ENCODE measurements around the gene USP24. TPM values are rescaled to one million over a fixed set of nuclear protein-coding genes. Genes with fewer than 3 reads are reported as not detected.
"Not testable (repeated sequence)": the region's sequence is repeated elsewhere in the genome, so short reads cannot be mapped to it uniquely, and the experiment has no call there.

USP24 gene
- total RNA-seq, 2 experiments from 2014 or later = 37.5 to 39.9 TPM

DNA sequence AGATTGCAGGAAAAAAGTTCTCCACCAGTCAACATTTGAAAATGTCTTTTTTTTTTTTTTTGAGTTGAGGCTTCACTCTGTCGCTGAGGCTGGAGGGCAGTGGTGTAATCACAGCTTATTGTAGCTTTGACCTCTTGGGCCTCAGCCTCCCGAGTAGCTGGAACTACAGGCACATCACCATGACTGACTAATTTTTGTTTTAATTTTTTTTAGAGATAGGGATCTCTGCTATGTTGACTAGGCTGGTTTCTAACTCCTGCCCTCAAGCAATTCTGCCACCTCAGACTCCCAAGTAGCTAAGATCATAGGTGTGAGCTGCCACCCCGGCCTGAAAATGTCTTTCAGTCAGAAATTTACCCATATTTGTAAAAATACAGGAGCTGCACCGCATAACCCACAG is 30.6 kb upstream of the USP24 start:
- H3K27me3 Mint-ChIP-seq = peaks cover 4% of the 10 kb centered on the region
- no peaks in the 10 kb centered on the region for H3K36me3 Mint-ChIP-seq (ENCODE audit: low read depth)
- no peaks in the 10 kb centered on the region for H3K4me1 Mint-ChIP-seq
- no peak for DNase-seq
- no peak overlapping the region for H3K27ac Mint-ChIP-seq
- CTCF ChIA-PET = interaction anchor here (1.1 kb wide), 1 partner anchor 45 kb away, joined by 3 read pairs; no protein-coding TSS in a partner anchor
- POLR2A ChIA-PET = no interaction called here
- no peak overlapping the region for H3K4me3 Mint-ChIP-seq
- no peaks in the 10 kb centered on the region for H3K9me3 Mint-ChIP-seq

- ChIA-PET POLR2A (no interaction called here), CTCF (interaction anchor here (1.2 kb wide), 1 partner anchor 13 kb away, joined by 3 read pairs; no protein-coding TSS in a partner anchor)
- no peaks in the 10 kb centered on the region for H3K36me3 Mint-ChIP-seq (ENCODE audit: low read depth)
- no peaks in the 10 kb centered on the region for H3K9me3 Mint-ChIP-seq
- H3K4me3 Mint-ChIP-seq = no peak overlapping the region
- no peaks in the 10 kb centered on the region for H3K4me1 Mint-ChIP-seq
- no peak for DNase-seq
- peaks cover 4% of the 10 kb centered on the region for H3K27me3 Mint-ChIP-seq
- H3K27ac Mint-ChIP-seq = no peak overlapping the region
Observed at GRCh38 chr1:55244476-55245099, 29.4 kb upstream of the USP24 start.

- H3K4me1 Mint-ChIP-seq = no peaks in the 10 kb centered on the region
- H3K27me3 Mint-ChIP-seq = peaks cover 4% of the 10 kb centered on the region
- H3K4me3 Mint-ChIP-seq = no peak overlapping the region
- DNase-seq = no peak
- no peaks in the 10 kb centered on the region for H3K36me3 Mint-ChIP-seq (ENCODE audit: low read depth)
- ChIA-PET CTCF (no interaction called here), POLR2A (no interaction called here)
- H3K9me3 Mint-ChIP-seq = no peaks in the 10 kb centered on the region
- no peak overlapping the region for H3K27ac Mint-ChIP-seq
Observed at GRCh38 chr1:55243655-55244054, 28.5 kb upstream of the USP24 start.

DNA sequence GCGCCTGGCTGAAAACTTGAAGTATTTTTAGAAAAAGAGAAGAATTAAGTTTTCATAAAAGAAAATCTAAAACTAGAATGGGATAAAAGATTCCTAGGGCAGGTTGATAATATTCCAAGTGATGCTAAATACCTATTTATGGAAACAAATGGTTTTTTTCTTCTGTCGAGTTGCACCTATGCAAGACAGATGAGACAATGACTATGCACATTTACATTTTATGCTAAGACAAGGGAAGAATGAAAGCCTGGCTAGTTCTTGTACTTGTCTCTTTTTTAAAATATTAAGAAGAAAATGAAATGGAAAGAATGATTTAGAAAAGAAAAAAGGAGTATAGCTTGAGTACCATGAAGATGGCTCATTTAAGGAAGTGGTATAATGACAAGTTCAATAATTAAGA is 24.4 kb upstream of the USP24 start:
- no peak for DNase-seq
- H3K9me3 Mint-ChIP-seq = no peaks in the 10 kb centered on the region
- H3K27ac Mint-ChIP-seq = no peak overlapping the region
- H3K4me3 Mint-ChIP-seq = no peak overlapping the region
- POLR2A ChIA-PET = no interaction called here
- H3K4me1 Mint-ChIP-seq = no peaks in the 10 kb centered on the region
- peaks cover 4% of the 10 kb centered on the region for H3K27me3 Mint-ChIP-seq
- CTCF ChIA-PET = no interaction called here
- no peaks in the 10 kb centered on the region for H3K36me3 Mint-ChIP-seq (ENCODE audit: low read depth)

DNA sequence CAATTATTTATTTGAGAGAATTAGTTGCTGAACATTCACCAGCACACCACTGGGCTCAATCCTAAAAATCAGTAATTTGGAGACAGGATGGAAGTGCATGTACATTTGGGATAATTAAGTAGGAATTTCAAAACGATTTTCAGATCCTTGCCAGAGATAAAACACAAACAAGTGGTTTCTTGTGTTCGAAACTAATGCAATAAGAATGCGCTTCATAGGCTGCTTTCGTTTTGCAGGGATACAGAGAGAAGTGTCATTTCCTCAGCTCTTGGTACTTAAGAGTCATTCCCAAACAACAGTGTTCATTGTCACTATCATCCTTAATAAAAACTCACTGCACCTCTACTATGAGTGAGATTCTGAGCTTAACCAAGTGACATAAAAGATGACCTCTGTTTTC is 20.6 kb upstream of the USP24 start:
- ChIA-PET CTCF (no interaction called here), POLR2A (no interaction called here)
- Mint-ChIP-seq H3K9me3 (no peaks in the 10 kb centered on the region), H3K36me3 (ENCODE audit: low read depth) (no peaks in the 10 kb centered on the region), H3K4me3 (no peak overlapping the region), H3K4me1 (peaks cover 6% of the 10 kb centered on the region), H3K27ac (no peak overlapping the region), H3K27me3 (peaks cover 10% of the 10 kb centered on the region)
- no peak for DNase-seq

GRCh38 chr1:55234016-55234415 is 18.9 kb upstream of the USP24 start:
- Mint-ChIP-seq H3K4me1 (peaks cover 6% of the 10 kb centered on the region), H3K9me3 (no peaks in the 10 kb centered on the region), H3K27ac (no peak overlapping the region), H3K36me3 (ENCODE audit: low read depth) (no peaks in the 10 kb centered on the region), H3K4me3 (no peak overlapping the region), H3K27me3 (peaks cover 16% of the 10 kb centered on the region)
- POLR2A ChIA-PET = no interaction called here
- no peak for DNase-seq
- CTCF ChIA-PET = no interaction called here

GRCh38 chr1:55233145-55233777 is 18.1 kb upstream of the USP24 start:
- ChIA-PET CTCF (interaction anchor here (0.6 kb wide), 1 partner anchor 1236 kb away, joined by 3 read pairs; no protein-coding TSS in a partner anchor), POLR2A (no interaction called here)
- Mint-ChIP-seq H3K4me1 (peaks cover 6% of the 10 kb centered on the region), H3K4me3 (no peak overlapping the region), H3K27me3 (peaks cover 16% of the 10 kb centered on the region), H3K9me3 (no peaks in the 10 kb centered on the region), H3K36me3 (ENCODE audit: low read depth) (peaks cover 2% of the 10 kb centered on the region), H3K27ac (no peak overlapping the region)
- no peak for DNase-seq

DNA sequence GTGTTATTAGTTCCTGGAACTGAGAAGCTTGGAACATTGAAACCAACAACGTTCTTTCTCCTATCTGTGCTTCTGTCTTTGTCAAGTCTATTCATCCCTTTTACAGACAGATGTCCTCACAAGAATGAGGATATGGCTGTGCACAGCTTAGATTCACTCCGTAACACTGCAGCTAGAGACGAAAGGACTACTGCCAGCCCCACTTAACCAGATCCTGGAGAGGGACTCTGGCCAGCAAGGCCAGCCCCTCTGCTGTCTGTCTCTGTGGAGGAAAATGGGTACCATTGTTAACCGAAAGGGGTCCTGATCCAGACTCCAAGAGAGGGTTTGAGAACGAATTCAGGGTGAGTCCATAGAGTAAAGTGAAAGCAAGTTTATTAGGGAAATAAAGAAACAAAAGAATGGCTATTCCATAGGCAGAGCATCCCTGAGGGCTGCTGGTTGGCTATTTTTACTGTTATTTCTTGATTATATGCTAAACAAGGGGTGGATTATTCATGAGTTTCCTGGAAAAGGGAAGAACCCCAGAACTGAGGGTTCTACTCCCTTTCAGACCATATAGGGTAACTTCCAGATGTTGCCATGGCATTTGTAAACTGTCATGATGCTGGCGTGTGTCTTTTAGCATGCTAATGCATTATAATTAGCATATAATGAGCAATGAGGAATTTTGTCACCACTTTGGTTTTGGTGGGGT is 17.4 kb upstream of the USP24 start:
- peaks cover 2% of the 10 kb centered on the region for H3K36me3 Mint-ChIP-seq (ENCODE audit: low read depth)
- H3K4me1 Mint-ChIP-seq = peaks cover 6% of the 10 kb centered on the region
- ChIA-PET POLR2A (no interaction called here), CTCF (interaction anchor here (0.6 kb wide), 1 partner anchor 1237 kb away, joined by 3 read pairs; no protein-coding TSS in a partner anchor)
- peaks cover under 1% of the 10 kb centered on the region for H3K9me3 Mint-ChIP-seq
- peaks cover 16% of the 10 kb centered on the region for H3K27me3 Mint-ChIP-seq
- no peak for DNase-seq
- no peak overlapping the region for H3K27ac Mint-ChIP-seq
- no peak overlapping the region for H3K4me3 Mint-ChIP-seq

- CTCF ChIA-PET = no interaction called here
- POLR2A ChIA-PET = no interaction called here
- Mint-ChIP-seq H3K27me3 (peaks cover 16% of the 10 kb centered on the region), H3K4me3 (no peak overlapping the region), H3K27ac (no peak overlapping the region), H3K4me1 (peaks cover 6% of the 10 kb centered on the region), H3K36me3 (ENCODE audit: low read depth) (peaks cover 4% of the 10 kb centered on the region), H3K9me3 (peaks cover 4% of the 10 kb centered on the region)
- no peak for DNase-seq
Observed at GRCh38 chr1:55231745-55232144, 16.6 kb upstream of the USP24 start.

DNA sequence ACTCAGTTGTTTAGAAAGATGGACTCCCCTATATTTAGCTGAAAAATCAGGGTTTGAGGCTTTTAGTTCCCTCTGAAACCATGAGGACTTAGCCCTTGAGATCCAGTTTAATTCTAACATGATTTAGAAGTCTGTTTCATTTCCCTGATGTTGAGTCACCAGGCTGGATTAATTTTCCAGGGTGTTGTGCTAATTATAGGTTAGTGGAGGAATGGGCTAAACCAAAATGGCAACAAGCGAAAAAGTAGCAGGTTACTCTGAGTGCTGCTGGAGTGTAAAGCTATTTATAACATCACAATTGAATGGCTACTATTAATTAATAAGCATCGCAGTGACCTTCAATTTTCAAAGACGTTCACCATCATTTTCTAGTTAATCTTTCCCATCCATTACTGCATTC is 15.5 kb upstream of the USP24 start:
- no peak overlapping the region for H3K27ac Mint-ChIP-seq
- ChIA-PET CTCF (interaction anchor here (0.7 kb wide), 1 partner anchor 1095 kb away, joined by 3 read pairs; no protein-coding TSS in a partner anchor), POLR2A (interaction anchor here (0.6 kb wide), 1 partner anchor 372 kb away, joined by 3 read pairs; no protein-coding TSS in a partner anchor)

DNA sequence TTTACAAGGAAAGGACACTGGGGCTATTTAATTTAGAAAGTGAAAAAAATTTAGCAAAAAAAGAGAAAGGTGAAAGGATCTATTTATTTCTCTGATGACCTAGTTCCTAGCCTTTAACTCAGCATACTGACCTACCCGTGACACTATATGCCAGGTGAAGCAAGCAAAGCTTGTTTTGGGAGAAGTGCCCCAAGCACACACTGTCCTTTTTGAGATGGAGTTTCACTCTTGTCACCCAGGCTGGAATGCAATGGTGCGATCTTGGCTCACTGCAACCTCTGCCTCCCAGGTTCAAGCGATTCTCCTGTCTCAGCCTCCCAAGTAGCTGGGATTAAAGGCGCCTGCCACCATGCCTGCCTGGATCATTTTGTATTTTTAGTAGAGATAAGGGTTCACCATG is 14.6 kb upstream of the USP24 start:
- CTCF ChIA-PET = interaction anchor here (0.8 kb wide), 1 partner anchor 29 kb away, joined by 3 read pairs; no protein-coding TSS in a partner anchor
- POLR2A ChIA-PET; H3K9me3 Mint-ChIP-seq; H3K36me3 Mint-ChIP-seq (ENCODE audit: low read depth); H3K27ac Mint-ChIP-seq; H3K4me3 Mint-ChIP-seq; DNase-seq; H3K4me1 Mint-ChIP-seq: not testable (repeated sequence)
- H3K27me3 Mint-ChIP-seq = peaks cover 16% of the 10 kb centered on the region

More for the DNA sequence above, 15.5 kb upstream of the USP24 start:
- no peak overlapping the region for H3K4me3 Mint-ChIP-seq
- H3K36me3 Mint-ChIP-seq (ENCODE audit: low read depth) = peaks cover 4% of the 10 kb centered on the region
- peaks cover 6% of the 10 kb centered on the region for H3K4me1 Mint-ChIP-seq
- H3K9me3 Mint-ChIP-seq = peaks cover 4% of the 10 kb centered on the region
- no peak for DNase-seq
- H3K27me3 Mint-ChIP-seq = peaks cover 16% of the 10 kb centered on the region

DNA sequence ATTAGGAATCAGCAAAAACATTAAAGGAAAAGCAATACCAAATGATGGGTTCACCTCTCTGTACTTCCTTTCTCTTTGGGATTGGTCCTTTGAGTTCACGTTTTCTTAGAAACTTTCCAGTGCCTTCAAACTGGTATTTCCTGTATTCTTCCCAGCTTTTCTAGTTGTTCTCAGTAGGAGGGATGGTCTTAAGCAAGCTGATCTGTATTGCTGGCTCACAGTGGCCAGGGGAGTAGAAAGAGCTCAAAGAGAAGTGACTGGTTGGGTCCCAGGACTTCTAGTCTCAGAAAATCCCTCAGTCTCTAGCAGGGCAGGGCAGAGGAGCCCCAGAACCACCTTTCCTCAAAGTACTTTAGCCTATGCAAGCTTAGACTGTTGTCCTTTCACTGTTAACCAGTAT is 10.1 kb upstream of the USP24 start:
- no peak overlapping the region for H3K4me3 Mint-ChIP-seq
- no peak for DNase-seq
- H3K27ac Mint-ChIP-seq = no peak overlapping the region
- H3K9me3 Mint-ChIP-seq = peaks cover 7% of the 10 kb centered on the region
- H3K27me3 Mint-ChIP-seq = peaks cover 6% of the 10 kb centered on the region
- POLR2A ChIA-PET = no interaction called here
- H3K4me1 Mint-ChIP-seq = no peaks in the 10 kb centered on the region
- peaks cover 4% of the 10 kb centered on the region for H3K36me3 Mint-ChIP-seq (ENCODE audit: low read depth)
- CTCF ChIA-PET = no interaction called here

DNA sequence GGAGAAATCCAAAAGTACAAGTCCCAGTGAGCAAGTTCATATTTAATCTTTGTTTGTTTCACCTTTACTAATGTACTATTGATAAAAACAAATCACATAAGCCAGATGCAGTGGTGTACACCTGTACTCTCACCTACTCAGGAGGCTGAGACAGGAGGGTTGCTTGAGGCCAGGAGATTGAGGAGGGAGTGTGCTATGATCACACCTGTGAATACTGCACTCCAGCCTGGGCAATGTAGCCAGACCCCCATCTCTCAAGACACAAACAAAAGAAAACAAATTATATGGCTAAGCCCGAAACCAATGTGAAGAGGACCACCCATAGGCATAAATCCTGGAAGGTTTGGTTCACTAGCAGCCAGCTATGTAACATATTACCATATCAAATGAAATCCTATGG is 9.6 kb upstream of the USP24 start:
- POLR2A ChIA-PET = no interaction called here
- Mint-ChIP-seq H3K4me3 (no peak overlapping the region), H3K27me3 (peaks cover 6% of the 10 kb centered on the region), H3K9me3 (peaks cover 7% of the 10 kb centered on the region), H3K27ac (no peak overlapping the region), H3K36me3 (ENCODE audit: low read depth) (peaks cover 4% of the 10 kb centered on the region), H3K4me1 (no peaks in the 10 kb centered on the region)
- no peak for DNase-seq
- CTCF ChIA-PET = interaction anchor here (0.6 kb wide), 1 partner anchor 99 kb away, joined by 3 read pairs; no protein-coding TSS in a partner anchor

Data from activated CD4-positive, alpha-beta T cell treated with anti-CD3 and anti-CD28 coated beads, Interleukin-2, amount 10 ng/mL, durations not matched to agents 7 days and 5 days (primary cell).